ENCODE measurements around the gene HMGCS1.

DNA sequence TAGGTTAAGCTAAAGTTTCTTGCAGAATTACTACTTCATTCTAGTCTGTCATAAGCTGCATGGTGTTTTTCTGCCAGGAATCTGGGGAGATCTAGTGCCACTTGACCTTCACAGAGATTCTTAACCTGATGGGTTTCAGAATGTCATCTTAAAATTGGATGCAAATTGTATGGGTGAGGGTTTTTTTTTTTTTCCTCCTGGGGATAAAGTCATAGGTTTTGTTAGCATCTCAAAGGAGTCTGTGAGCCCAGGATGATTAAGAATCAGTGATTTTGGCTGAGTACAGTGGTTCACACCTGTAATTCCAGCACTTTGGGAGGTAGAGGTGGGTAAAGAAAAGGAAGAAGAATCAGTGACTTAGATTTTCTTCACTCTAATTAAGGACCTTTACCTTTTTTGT, 69.9 kb downstream of the HMGCS1 start:
- TF ChIP-seq, protein P1, sequence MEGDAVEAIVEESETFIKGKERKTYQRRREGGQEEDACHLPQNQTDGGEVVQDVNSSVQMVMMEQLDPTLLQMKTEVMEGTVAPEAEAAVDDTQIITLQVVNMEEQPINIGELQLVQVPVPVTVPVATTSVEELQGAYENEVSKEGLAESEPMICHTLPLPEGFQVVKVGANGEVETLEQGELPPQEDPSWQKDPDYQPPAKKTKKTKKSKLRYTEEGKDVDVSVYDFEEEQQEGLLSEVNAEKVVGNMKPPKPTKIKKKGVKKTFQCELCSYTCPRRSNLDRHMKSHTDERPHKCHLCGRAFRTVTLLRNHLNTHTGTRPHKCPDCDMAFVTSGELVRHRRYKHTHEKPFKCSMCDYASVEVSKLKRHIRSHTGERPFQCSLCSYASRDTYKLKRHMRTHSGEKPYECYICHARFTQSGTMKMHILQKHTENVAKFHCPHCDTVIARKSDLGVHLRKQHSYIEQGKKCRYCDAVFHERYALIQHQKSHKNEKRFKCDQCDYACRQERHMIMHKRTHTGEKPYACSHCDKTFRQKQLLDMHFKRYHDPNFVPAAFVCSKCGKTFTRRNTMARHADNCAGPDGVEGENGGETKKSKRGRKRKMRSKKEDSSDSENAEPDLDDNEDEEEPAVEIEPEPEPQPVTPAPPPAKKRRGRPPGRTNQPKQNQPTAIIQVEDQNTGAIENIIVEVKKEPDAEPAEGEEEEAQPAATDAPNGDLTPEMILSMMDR (IDR thresholded peaks at IDR 0.05), result no peak
- TF ChIP-seq POLR2A (IDR thresholded peaks at IDR 0.05; ENCODE audit: low read depth), result no peak
- TF ChIP-seq POLR2AphosphoS5 (IDR thresholded peaks at IDR 0.05), result no peak
